WI38 (cell line): ENCODE data around the gene GYS2.
A peak's percentile ranks its signal among the peaks of the same experiment; 100 is the strongest.

Experiments used
- H3K4me3 ChIP-seq: 2 replicates; pipeline ENCODE4 v1.5.1; 2011; ENCODE audit warnings: low read depth, mild to moderate bottlenecking, control low read depth, low read length
- TF ChIP-seq, protein P1 (sequence below): IDR thresholded peaks from 2 replicates; pipeline ENCODE4 v1.5.1; 2012; ENCODE audit warnings: low read depth, mild to moderate bottlenecking, control low read depth, low read length

Gene GYS2

DNA sequence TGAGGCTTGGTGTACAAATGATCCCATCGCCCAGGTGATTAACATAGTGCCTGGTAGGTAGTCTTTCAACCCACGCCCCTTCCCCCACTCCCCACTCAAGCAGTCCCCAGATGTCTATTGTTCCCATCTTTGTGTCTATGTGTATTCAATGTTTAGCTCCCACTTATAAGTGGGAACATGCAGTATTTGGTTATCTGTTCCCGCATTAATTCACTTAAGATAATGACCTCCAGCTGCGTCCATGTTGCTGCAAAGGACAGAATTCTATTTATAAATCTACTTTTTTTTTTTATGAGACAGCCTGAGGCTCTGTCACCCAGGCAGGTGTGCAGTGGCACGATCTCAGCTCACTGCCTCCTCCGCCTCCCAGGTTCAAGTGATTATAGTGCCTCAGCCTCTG, 62.9 kb downstream of the GYS2 start:
- H3K4me3 ChIP-seq, result no peak overlapping the region
- TF ChIP-seq, protein P1, sequence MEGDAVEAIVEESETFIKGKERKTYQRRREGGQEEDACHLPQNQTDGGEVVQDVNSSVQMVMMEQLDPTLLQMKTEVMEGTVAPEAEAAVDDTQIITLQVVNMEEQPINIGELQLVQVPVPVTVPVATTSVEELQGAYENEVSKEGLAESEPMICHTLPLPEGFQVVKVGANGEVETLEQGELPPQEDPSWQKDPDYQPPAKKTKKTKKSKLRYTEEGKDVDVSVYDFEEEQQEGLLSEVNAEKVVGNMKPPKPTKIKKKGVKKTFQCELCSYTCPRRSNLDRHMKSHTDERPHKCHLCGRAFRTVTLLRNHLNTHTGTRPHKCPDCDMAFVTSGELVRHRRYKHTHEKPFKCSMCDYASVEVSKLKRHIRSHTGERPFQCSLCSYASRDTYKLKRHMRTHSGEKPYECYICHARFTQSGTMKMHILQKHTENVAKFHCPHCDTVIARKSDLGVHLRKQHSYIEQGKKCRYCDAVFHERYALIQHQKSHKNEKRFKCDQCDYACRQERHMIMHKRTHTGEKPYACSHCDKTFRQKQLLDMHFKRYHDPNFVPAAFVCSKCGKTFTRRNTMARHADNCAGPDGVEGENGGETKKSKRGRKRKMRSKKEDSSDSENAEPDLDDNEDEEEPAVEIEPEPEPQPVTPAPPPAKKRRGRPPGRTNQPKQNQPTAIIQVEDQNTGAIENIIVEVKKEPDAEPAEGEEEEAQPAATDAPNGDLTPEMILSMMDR, result no peak

DNA sequence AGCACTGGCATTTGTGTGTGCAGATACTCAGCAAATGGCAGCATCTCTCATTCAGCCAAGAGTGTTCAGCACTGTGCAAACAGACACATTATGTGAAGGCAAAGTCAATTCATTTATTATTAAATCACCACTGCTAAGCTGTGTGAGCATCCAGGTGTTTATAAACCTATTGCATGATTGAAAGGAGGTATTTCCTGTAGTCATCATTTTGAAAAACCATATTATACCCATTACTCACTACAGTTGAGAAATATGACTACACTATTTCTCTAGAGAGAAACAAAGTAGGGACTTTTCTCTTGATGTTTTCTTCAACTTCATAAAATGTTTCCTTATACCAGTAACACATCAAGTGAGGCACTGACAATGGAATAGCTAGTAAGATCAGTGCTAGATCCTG, 64.8 kb downstream of the GYS2 start:
- no peak overlapping the region for H3K4me3 ChIP-seq
- TF ChIP-seq, protein P1, result no peak

DNA sequence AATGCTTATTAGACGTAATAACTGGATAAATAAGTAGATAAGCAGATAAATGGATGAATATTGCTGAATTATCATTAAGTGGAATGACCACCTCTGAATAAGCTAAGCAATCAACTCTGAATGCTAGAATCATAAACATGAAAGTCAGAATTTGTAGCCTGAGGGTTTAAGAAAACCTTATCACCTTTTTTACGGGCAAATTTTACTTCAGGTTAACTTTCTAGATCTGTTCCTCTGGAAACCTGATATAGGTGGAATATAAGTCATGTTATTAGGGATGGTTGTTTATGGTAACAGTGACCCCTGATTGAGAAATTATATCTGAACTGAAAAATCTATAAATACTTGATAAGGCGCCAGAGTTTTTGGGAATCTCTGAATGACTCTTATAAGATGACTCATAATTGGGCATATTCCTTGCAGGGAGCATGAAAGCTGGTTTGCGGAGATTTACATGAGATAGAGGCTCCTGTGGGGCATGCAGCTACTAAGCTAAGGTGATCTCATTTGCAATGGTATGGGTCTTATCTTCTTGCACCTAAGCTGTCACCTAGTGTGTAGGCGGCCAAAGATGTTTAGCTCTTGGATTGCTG, 66.5 kb downstream of the GYS2 start:
- TF ChIP-seq, protein P1, result no peak
- no peak overlapping the region for H3K4me3 ChIP-seq

DNA sequence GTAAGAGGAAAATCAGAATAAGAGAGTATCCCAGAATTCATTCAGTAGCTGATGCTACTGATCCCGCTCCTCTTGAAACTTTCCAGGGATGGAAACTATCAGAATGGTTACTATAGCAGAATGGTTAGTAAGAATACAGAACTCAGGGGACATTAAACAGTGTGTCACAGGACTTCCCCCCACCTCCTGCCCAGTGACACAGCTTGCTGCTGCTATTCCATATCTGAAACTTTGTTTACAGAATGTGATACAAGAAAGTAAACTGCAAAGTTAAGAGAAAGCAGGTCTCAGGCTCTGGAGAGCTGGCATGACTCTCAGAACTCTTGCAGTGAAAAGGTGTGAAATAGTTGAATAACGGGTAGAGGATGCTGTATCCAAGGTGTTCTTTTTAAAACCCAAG, 75.2 kb downstream of the GYS2 start:
- TF ChIP-seq, protein P1, result no peak
- H3K4me3 ChIP-seq, result no peak overlapping the region

DNA sequence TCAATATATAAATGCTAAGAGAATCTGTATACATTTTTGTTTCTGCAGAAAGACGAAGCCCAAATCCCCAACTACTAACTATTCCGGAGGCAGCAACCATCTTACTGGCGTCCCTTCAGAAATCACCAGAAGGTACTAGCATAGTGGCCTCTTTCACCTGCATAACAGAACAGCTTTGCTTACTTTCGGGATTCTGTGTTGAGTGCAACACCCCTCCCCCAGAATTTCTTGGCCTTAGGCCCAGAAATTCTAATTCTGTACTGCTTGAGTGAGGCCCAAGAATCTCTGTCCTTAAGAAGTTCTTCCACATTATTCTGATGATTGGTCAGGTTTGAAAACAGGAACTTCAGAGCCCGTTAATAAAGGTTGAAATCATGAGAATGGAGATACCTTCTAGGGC, 75.7 kb downstream of the GYS2 start:
- no peak overlapping the region for H3K4me3 ChIP-seq
- TF ChIP-seq, protein P1, result no peak

DNA sequence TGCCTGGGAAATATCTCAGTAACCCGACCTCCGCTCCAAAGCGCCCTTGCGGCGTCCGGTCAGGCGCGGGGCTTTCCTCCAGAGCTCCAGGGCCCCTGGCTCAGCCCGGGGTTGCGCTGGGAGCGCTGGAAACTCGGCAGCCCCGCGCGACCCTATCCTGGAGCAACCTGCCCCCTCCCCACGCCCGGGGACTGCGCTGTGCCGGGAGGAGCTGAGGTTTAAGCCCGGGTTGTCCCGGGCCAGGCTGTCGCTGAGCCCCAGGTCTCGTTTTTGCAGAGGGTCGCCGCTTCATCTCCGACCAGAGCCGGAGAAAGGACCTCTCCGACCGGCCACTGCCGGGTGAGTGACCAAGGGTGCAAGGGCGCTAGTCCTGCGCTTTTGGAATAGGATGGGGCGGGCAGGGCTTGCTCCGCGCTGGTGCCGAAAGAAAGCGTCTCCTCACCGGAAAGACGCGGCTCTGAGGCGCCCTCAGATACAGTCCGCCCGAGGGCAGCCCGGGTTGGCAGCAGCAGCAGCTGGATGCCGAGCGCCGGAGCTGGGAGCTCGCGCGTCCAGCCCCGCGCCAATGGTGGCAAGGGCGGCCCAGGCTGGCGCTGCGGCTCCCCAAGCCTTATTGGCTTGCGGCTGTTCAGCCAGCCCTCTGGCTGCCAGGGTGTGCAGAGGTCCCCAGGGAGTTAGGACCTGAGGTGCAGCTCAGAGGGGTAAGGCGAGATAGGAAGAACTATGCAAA, 77.0 kb downstream of the GYS2 start:
- H3K4me3 ChIP-seq, result peak overlapping the region; percentile 57

More for the DNA sequence above, 77.0 kb downstream of the GYS2 start:
- TF ChIP-seq, protein P1, result no peak
